ENCODE results near the gene GIGYF2.

The GIGYF2 gene

DNA sequence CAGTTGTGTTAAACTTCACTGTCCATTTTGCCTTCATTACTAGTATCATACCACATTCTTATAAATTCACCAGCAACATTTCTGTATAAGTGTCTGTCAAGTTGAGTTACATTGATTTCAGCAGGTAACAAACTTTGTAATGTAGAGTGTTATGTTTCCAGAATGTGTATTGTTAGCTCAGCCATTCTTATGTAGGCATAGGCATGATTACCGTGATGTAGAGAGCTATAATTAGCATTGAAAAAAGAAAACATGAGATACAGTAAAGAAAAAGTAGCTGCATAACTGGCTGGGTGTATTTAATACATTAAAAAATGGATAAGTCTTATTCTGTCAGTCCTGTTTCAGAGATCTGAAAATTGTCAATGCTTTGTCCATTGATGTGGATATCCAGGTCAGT, 70.7 kb downstream of the GIGYF2 start:
- no peak for DNase-seq

- DNase-seq = no peak
Observed at GRCh38 chr2:232770207-232770606, 73.1 kb downstream of the GIGYF2 start.

GRCh38 chr2:232771870-232772269, 74.7 kb downstream of the GIGYF2 start:
- no peak for DNase-seq

DNA sequence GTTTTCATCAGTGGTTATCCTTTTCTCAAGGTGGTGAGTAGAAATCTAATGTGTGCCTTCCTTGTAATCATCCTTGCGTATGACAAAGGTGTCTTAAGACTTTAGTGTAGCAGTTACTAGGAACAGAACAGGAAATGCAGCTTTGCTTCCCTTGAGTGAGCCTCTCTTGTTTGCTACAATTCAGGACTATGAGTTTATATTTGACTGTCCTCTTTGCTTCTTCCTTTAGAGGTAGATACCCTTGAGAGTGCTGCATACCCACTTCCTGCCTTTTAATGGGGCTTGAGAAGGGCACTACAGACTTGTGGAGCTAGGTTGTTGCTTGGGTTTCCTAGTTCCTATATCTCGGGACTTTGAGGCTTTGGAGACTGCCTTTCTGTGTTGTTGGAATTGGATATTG, 75.4 kb downstream of the GIGYF2 start:
- no peak for DNase-seq

GRCh38 chr2:232773815-232774214, 76.7 kb downstream of the GIGYF2 start:
- DNase-seq = no peak

DNA sequence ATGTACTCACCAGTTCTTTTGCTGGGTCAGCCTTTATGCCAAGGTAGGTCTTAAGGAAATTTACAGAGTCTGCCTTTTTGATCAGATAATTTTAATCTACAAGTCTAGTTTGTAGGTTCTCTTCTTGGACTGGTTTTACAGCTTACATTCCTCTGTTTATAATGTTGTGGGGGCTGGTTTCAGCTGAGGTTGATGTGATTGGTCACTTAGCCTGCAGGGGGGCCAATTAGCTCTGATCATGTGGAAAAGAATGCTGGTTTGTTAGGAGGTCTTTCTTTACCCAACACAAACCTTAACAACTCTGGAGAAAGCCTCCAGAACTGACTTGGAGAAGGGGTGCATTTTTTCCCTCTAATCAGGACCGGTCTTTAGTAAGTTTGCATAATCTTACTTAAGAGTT, 79.3 kb downstream of the GIGYF2 start, which contains the start of gene KCNJ13:
Gene KCNJ13, minus strand, starts transcription at position 131 of the 400 bp plus-strand sequence. CDS start 5,203 bp downstream, outside the sequence.
- no peak for DNase-seq

- DNase-seq = no peak
Observed at GRCh38 chr2:232777276-232777675, 80.1 kb downstream of the GIGYF2 start.

DNA sequence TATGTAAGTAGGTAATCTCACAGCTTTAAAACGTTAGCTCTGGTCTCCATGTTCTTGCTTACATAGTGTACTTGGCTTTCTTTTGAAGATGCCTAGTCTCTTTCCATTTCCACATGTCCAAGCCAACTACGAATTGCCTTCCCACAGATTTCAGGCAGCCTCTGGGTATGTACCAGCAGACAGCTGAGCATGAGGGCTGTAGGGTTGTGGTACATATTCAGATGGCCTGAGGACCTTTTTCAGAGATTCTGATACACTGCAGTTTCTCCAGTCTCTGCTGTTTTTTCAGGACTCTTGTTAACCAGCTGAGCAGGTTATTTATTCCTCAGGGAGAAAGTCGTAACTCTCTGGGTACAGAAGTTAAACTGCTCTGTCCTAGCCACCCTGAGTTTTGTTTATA, 82.3 kb downstream of the GIGYF2 start:
- no peak for DNase-seq

DNA sequence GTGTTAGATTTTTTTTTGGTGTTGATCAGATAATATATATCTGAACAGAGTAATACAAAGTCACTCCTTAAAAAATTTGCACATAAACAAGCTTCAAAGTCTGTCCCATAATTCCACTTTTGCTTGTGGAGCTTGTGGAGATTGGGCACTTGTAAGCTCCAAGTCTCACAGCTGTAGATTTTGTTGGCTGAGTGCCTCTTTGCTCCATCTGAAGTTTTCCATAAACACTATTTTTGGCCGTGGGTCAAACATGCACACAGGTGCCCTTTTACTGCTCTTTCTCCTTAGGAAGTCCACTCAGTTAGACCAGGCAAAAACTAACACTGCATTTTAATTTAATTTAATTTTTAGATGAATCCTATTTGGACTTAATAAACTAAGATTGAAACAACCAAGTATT, 82.8 kb downstream of the GIGYF2 start:
- no peak for DNase-seq

DNA sequence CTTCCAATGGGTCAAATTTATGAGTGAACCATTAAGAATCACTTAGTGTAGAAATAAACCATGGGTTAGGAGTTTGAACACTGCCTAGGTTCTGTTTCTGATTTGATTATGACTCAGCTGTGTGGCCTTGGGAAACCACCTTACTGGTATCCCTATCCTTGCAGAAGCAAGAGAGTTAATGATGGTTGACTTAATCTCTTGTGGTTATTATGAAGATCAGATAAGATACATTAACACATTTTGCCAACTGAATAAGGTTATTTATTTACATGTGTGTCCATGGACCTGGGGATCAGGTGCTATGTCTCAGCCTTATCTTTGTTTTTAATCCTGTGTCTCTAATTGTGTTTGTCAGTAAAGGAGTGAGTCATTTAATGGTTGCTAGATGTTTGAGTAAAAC, 84.6 kb downstream of the GIGYF2 start:
- no peak for DNase-seq

- DNase-seq = no peak
Observed at GRCh38 chr2:232783278-232783677, 86.1 kb downstream of the GIGYF2 start.

DNA sequence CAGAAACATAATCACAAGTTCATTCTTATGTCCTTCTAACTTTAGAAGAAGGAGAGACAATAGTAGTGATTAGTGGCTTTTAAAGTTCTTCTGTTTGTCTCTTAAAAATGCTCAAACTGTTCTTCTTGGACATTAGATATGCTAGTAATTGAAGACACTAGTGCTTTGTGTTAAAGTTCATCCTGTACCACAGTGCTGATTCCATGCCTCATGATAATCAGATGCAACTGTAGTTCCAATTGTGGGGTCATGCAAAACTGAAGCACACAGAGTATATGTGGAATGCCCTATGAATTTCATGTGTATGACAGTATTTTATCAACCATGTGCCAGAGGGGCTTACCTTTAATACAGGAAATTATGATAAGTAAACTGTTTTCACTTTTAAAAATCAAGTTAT, 90.7 kb downstream of the GIGYF2 start:
- DNase-seq = no peak

DNA sequence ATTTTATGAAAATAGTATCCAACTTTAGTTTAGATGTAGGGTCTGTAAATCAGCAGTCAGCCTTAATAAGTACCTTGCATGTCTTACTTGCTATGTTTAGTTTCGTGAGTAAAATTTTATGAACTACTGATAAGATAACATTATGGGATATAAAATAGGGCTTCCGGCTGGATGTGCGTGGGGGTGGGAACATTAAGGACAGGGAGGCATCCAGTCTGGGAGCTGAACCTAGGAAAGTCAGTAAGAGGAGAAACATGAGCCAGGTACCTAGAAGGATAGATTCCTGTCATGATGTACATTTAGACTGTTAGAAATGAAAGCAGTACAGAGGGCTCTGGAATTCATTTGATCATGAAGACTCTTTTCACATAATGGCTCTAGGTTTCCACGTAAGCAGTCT, 92.0 kb downstream of the GIGYF2 start:
- DNase-seq = no peak

- no peak for DNase-seq
Observed at GRCh38 chr2:232791518-232791917, 94.4 kb downstream of the GIGYF2 start.

GRCh38 chr2:232793271-232793670, 96.1 kb downstream of the GIGYF2 start:
- DNase-seq = no peak

GRCh38 chr2:232794981-232795380, 97.8 kb downstream of the GIGYF2 start:
- DNase-seq = no peak

GRCh38 chr2:232795920-232796319, 98.8 kb downstream of the GIGYF2 start:
- DNase-seq = no peak

DNA sequence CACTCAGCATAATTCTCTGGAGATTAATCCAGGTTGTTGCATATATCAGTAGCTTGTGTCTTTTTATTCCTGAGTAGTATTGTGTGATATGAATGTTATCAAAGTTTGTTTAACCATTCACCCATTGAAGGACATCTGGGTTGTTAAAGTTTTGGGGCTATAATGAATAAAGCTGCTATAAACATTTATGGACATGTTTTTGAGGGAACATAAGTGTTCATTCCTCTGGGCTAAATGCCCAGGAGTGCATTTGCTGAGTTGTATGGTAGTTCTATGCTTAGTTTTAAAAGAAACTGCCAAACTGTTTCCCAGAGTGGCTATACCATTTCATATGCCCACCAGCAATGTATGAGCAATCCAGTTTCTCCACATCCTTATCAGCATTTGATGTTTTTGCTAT, 101.1 kb downstream of the GIGYF2 start:
- no peak for DNase-seq

DNA sequence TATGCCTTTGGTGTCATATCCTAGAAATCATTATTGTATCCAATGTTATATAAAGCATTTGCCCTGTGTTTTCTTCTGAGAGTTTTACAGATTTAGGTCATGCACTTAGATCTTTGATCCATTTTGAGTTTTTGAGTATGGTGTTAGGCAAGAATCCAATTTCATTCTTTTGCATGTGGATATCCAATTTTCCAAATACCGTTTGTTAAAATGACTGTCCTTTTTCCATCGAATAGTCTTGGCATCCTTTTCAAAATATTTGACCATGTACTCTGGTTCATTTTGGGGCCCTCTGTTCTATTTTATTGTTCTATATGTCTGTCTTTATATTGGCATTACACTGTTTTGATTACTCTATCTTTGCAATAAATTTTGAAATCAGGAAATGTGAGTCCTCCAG, 103.0 kb downstream of the GIGYF2 start:
- no peak for DNase-seq

GRCh38 chr2:232802091-232802490, 105.0 kb downstream of the GIGYF2 start:
- DNase-seq = no peak

- no peak for DNase-seq
Observed at GRCh38 chr2:232809349-232810124, 112.4 kb downstream of the GIGYF2 start.

- no peak for DNase-seq
Observed at GRCh38 chr2:232810444-232810843, 113.3 kb downstream of the GIGYF2 start.

DNA sequence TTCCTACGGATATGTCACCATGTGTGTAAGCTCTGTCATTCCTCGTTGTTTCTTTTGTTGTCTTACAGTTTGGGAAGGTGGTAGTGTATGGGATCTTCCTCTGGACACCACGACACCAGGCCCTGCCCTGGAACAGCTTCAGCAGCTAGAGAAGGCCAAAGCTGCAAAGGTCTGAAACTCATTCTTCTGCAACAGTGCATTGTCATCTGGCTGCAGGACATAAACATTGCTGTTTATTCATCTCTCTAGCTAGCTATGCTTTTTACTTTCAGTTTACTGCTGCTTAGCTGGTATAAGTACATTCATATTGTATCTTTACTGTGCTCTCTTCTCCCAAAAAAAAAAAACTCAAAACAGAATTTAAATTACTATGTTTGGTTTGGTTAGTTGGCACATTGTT, 118.4 kb downstream of the GIGYF2 start:
- DNase-seq = no peak

DNA sequence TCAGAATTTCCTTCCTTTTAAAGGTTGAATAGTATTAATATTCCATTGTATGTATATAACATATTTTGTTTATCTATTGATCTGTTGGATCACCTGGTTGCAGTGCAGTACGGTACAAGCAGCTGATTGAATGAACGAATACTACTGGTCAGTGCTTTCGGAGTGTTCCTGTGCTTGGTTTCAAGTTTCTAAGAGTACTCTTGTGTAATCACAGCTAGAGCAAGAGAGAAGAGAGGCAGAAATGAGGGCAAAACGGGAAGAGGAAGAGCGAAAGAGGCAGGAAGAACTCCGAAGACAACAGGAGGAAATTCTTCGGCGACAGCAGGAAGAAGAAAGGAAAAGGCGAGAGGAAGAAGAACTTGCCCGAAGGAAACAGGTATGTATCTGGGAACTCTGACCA, 119.5 kb downstream of the GIGYF2 start:
- DNase-seq = no peak

- no peak for DNase-seq
Observed at GRCh38 chr2:232817756-232818155, 120.6 kb downstream of the GIGYF2 start.
